Stimulated activated CD8-positive, alpha-beta memory T cell treated with anti-CD3 and anti-CD28 coated beads, Interleukin-4, amount 100 ng/mL, for 48 hours (primary cell): Measurements from ENCODE around the gene CHCHD6.

Experiments
- DNase-seq: peaks from one replicate; pipeline ENCODE4 v3.0.0-alpha.2; 2020

CHCHD6 gene

DNA sequence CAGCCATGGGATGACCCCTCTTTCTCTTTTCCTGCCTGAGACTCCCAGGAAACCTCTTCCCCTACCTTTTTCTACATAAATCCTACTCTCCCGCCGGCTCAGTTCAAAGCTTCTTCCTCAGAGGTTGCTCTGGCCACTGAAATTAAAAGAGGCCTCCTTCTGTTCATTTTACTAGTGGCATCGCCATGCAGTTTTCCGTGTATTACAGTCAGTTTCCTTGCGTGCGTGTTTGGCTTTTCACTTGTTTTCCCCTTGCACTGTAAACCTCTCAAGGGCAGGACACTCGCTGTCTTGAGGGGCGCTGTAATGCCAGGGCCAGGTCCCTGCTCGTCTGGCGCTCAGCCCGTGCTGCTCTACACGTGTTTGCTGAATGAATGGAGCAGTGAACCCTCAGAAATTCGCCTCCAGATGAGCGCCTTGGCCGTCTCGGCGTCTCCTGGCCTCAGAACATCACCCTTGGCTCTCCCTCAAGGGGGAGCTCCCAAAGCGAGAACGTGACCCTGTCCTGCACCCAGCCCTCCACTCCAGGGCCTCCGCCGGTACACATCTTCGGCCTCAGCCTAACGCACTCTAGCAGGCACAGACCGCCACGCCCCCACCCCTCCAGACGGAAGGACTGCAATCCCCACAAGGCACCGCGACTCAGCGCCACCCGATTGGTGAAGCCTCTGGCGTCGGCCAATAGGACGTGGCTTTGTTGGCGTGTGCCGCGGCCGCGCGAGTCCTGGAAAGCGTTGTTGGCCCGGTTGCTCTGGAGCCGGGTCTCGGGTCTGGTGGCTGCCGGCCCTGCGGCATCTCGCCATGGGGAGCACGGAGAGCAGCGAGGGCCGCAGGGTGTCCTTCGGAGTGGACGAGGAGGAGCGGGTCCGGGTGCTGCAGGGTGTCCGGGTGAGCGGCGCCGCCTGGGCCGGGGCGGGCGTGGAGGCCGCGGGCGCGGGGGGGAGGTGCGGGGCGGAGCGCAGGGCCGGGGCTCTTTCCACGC is at the start of gene CHCHD6:
TSS of gene CHCHD6 (plus strand) at position 729 of the 982 bp plus-strand sequence. CDS start at position 802, 73 bp downstream.
- DNase-seq, result peak; percentile 96

GRCh38 chr3:126654571-126655383 is 49.3 kb upstream of the CHCHD6 start, which contains the start of gene TXNRD3:
Gene TXNRD3, minus strand, starts transcription at chr3:126655124.
- peak; percentile 88 for DNase-seq

DNA sequence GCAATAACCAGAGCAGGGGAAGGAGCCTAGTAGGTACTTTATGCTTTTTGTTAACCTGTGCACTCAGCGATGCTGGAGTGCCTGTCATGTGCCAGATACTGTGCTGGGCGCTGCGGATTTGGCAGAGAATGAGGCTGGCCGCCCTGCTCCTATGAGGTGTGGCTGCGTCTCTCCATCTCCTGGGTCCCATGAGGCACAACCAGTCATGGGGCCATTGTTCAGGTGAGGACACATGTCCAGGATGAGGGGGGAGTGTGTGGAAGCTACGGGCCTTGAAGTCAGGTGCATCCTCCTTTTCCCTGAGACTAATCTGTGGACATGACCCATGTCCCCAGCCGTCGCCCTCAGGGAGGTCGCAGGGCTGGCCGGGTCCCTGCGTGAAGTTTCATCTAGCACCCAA is 48.2 kb upstream of the CHCHD6 start:
- no peak for DNase-seq

DNA sequence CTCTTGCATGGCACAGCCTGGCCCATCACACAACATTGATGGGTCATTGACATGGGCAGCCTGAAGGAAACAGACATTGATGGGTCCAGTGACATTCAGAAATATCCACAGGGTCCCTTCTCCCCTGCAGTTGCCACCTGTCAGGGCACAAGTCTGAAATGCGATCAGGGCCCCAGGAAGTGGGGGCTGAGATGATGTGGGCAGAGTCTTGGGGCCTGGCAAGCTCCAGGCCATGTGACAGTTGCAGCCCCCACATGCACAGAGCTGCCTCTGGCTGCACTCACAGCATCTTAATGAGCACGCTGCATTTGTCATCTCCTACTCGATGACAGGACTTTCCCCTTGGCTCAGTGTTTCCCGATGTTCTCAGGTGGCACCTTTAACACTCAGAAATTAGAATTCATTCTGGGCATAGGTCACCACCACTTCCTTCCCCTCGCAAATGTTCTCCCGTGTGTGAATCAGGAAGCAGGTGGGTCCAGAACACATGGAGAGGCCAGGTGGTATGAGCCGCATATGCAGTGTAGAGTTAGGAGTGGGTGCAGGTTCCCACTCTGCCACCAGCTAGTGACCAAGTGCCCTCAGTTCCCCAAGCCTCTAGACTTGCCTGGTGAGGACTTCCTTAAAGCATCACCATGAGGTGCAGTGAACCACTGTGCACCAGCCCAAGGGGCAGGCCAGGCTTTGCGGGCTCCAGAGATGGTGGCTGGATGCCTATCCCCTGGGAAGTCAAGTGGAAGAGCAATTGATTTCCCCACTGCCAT is 47.5 kb upstream of the CHCHD6 start:
- DNase-seq, result no peak

GRCh38 chr3:126657901-126658300 is 46.1 kb upstream of the CHCHD6 start:
- no peak for DNase-seq

GRCh38 chr3:126658584-126658983 is 45.5 kb upstream of the CHCHD6 start:
- no peak for DNase-seq

DNA sequence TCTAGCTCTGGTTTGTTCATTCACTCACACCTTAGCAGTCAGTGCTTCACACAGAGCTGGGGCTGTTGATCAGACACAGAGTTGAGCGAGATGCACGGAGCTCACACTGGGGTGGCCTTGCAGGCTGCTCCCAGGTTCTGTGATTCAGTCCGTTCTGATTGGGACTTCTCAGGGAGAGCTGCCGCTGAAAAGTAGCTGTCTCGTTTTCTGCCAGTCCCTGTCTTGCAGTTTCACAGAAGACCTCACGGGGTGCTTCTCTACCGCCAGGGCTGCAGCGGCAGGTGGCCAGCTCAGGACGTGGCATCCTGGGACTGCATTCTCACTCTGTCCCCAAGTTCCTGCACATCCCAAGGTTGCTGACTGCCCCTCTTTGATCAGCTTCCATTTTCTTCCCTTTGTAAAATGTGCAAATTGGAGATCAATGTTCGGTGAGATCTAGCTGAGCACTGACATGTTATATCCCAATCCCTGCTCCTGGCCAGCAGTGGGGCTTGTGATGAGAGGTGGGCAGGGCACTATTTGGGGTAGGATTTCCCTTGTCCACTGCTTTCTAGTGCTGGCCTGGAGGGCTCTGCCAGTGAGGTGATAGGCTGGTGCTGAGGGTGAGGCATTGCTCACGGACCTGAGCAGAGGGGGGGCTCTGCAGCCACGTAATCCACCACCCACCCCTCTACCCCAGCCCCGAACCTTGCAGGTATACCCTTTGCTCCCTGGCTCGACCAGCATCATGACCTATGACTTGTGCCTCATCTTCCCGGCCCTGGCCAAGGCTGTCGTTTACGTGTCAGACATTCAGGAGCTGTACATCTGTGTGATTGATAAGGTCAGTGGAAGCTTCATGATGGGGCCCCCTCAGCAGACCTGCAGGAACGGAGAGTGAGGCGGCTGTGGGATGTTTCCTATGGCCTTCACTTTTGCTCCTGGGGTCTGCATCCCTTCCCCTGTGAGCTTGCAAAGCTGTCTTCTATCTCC is 43.8 kb upstream of the CHCHD6 start:
- DNase-seq, result no peak

- no peak for DNase-seq
Observed at GRCh38 chr3:126661532-126662364, 42.3 kb upstream of the CHCHD6 start.

DNA sequence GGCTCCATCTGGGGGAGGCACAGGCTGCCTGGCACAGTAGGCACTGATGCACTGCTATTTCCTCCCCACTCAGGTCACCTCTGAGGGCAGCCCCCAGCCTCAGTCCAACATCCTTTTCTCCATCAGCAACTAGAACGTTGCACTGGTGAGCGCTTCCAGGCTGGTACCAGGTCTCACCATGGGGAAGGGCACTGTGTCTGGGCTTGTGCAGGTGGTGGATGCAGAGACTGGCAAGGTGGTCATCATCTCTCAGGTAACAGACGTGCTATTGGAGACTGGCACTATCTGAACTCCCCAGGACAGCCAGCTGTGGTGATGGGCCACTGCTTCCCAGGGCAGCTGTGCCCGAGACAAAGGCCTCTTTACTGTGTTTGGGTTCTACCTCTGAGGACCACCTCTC is 40.8 kb upstream of the CHCHD6 start:
- DNase-seq, result no peak

DNA sequence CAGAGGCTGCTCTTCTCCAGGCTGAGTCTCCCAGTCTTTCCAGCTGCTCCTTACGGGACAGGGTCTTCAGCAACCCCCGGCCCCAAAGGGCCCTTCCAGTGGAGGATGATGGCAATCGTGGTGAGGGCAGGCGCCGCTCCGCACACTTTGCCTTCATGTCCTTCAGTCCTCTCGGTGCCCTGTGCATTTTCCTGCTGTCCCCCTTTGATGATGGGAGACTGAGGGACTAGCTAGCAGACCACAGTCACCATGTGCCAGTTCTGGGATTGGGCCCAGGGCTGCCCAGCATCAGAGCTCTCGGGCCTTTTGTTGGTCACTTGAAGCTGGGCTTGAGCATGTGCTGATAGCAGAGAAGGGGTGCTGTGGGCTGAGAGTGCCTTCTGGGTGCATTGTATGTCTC is 40.3 kb upstream of the CHCHD6 start:
- no peak for DNase-seq

DNA sequence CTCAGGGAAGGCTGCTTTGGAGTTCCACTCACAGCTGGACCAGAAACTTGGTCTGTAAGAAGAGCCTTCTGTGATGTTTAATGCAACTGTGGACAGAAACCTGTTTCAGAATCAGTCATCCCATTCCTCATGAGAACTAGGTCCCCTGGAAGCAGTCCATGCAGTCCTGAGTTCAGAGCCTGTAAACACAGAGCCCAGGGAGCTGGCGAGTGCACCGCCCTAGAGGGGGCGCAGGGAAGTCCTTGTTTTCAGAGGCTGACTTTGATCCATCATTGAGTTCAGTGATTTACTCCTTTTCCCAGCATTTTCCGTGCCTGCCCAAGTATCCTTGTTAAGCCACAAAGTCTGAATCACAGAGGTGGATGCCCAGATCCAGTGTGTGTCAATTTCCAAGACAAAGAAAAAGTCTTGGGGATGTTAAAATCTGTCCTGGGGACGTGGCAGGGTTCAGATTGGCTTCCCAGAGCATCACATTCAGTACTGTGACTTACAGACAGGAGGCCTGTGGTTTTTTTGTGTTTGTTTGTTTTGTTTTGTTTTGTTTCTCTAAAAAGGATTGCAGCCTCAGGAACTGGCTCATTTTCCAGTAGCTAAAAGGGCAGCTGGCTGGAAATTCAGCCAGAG is 39.3 kb upstream of the CHCHD6 start:
- DNase-seq, result no peak

- no peak for DNase-seq
Observed at GRCh38 chr3:126665221-126665936, 38.7 kb upstream of the CHCHD6 start.

GRCh38 chr3:126665959-126666657 is 37.9 kb upstream of the CHCHD6 start:
- DNase-seq, result no peak

DNA sequence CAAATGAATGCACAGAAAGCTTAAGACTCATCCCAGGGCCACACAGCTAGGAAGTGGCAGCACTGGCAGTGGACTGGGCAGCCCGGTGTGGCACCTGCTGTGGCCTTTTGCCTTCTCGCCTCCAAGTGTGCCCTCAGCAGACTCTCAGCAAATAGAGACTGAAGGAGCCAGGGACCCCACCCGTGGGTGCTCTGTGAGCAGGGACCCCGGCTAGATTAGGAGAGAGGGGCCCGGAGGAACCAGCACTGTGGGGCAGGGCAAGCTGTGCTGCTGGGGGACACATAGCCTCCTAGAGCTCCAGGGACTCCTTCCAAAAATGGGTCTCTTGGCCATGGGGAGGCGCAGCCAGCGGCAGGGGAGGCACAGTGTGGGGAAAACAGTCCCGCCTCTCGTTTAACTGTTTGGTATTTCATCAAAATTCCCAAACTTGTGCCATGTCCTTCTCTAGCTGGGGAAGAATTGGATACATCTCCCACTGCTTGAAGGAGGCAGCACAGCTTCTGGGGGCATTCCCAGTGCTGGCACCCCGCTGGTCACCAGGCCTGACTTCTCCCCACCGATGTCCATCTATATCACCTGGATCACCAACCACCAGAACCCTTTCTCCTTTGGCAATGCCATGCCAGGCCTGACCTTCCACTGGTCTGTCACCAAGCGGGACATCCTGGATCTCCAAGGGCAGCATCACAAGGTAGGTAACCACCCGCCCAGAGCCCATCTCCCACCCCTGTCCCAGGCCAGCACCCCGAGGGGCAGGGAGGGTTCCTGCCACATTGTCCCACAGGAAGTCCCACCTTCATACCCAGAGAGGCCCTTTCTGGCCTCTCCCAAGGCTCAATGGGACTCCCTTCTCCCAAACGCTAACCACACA is 37.1 kb upstream of the CHCHD6 start:
- DNase-seq, result no peak

GRCh38 chr3:126667631-126668449 is 36.2 kb upstream of the CHCHD6 start:
- no peak for DNase-seq

GRCh38 chr3:126668450-126669401 is 35.3 kb upstream of the CHCHD6 start:
- DNase-seq, result no peak
